Stimulated activated CD8-positive, alpha-beta memory T cell treated with anti-CD3 and anti-CD28 coated beads, Interleukin-7, amount 100 ng/mL, for 1 hour (primary cell): ENCODE results near the gene MMP24OS.
"Not testable (repeated sequence)": the region's sequence is repeated elsewhere in the genome, so short reads cannot be mapped to it uniquely, and the experiment has no call there.

ENCODE experiments used
- DNase-seq, 2 donors: peaks; one replicate each; pipeline ENCODE4 v3.0.0-alpha.2; 2020; ENCODE audit warnings: low read depth in 2 of 2

Gene MMP24OS

DNA sequence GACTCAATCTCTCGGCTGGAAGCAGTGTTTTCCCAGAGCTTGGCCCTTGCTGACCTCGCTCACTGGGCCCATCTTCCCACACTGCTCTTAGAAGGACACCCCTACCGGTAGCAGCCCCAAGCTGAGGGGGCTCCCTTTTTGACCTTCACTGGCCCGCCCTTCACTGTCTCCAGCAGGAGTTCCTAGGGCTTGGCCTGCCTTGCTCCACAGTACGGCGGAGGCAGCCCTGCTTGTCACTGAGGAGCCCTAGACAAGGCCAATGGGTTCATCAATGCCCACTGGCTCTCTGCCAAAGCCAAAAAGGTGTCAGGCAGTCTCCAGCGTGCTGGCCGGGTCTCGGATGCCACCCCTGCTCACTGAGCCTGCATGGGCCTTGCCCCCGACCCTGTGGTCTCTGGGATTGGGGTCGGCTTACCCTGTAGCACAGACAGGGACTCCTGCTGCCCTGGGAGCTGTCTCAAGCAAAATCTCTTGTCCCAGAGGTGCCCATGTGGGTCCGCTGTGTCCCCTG lies 2.1 kb downstream of the MMP24OS start:
- DNase-seq, result no peak

DNA sequence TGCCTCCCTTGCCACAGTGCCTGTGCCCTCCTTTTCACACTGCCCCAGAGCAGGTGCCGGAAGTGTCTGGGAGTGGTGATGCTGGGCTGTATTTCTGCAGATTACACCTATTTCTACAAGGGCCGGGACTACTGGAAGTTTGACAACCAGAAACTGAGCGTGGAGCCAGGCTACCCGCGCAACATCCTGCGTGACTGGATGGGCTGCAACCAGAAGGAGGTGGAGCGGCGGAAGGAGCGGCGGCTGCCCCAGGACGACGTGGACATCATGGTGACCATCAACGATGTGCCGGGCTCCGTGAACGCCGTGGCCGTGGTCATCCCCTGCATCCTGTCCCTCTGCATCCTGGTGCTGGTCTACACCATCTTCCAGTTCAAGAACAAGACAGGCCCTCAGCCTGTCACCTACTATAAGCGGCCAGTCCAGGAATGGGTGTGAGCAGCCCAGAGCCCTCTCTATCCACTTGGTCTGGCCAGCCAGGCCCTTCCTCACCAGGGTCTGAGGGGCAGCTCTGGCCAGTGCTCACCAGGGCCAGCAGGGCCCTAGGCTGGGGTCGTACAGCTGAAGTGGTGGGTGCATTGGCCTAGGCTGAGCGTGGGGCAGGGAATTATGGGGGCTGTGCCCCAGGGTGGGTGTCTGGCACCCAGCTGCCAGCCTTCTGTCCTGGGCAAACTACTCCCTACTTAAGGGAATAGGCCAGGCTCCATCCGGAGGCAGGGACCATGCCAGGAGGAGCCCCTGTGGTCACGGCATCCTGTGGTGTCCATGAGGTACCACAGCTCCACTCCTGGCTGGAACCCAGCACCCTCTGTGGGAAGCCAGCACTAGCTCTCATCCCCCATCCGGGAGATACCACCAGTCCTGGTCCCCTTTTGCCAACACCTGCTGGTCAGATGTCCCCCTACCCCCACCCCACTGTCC lies 3.5 kb downstream of the MMP24OS start:
- no peak for DNase-seq

- DNase-seq, result no peak
These were observed 4.3 kb downstream of the MMP24OS start for GRCh38 chr20:35273449-35274171.

GRCh38 chr20:35271904-35272303 lies 6.0 kb downstream of the MMP24OS start:
- DNase-seq, result no peak

DNA sequence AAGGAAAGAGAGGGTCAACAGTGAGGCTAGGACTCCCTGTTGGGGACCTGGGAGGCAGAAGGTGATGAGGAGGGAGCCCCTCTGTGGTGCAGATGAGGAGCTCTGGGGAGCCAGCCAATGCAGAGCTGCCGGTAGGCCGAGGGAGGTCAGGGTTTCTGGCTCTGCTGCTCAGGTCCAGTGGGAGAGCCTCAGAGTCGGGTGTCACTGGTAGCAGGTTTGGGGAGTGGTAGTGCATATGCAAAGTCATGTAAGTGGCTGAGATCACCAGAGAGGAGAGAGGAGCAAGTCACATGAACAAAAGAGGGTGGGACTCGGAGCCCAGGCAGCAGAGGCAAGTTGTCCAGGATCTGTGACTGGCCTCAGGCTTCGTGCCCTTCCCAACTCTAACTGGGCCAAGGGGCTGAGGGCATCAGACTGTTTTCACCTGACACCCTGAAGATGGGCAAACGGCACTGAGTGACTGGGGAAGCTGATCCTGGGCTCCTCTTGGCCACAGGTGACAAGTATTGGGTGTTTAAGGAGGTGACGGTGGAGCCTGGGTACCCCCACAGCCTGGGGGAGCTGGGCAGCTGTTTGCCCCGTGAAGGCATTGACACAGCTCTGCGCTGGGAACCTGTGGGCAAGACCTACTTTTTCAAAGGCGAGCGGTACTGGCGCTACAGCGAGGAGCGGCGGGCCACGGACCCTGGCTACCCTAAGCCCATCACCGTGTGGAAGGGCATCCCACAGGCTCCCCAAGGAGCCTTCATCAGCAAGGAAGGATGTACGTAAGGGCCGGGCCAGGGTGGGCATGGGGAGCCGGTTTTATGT lies 6.6 kb downstream of the MMP24OS start:
- DNase-seq, result no peak

DNA sequence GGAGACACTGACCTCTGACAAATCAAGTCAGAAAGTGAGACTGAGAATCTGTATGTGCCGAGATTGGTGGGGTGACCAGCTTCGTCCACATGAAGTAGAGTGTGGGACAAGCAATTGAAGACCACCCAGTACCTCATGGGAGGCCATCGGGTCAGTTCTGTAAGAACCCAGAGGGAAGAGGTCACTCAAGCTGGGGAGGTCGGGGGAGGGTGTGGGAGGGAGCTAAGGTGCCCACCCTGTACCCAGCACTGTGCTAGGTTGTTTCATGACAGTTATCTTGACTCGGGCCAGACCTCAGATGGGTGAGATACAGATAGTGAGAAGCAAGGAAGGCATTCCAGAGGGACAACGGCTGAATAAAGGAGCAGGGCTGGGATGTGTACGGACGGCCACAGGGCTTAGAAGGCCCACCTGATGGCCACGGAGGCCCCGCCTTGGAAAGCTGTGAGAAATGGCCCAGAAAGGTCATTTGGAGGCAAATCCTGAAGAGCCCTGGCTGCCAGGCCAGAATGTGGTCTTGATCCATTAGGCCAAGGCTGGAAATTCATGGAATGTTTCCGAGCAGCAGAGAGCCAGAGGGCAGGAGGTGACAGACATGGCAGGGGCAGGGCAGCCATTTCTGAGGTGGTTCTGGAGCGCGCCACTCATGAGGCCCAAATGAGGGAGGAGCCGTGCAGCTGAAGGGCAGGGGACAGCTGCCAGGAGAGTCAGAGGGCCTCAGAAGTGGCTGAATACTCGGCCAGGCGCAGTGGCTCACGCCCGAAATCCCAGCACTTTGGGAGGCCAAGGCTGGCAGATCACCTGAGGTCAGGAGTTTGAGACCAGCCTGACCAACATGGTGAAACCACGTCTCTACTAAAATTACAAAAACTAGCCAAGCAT lies 7.7 kb downstream of the MMP24OS start:
- DNase-seq, result no peak

- DNase-seq, result peak in 1 of 2 donors; percentile 22
These were observed 8.7 kb downstream of the MMP24OS start for GRCh38 chr20:35269055-35269781.

DNA sequence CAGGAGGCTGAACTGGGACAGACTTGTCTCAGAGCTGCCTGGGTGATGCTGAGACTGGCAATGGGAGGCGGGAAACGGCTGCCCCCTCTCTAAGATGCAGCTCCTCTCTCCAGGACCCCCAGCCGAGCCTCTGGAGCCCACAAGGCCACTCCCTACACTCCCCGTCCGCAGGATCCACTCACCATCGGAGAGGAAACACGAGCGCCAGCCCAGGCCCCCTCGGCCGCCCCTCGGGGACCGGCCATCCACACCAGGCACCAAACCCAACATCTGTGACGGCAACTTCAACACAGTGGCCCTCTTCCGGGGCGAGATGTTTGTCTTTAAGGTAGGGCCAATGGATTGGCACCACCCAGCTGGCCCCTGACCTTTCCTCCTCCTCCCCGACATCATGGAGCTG lies 10.8 kb downstream of the MMP24OS start:
- no peak for DNase-seq

GRCh38 chr20:35264755-35265154 lies 13.2 kb downstream of the MMP24OS start:
- DNase-seq, result no peak

GRCh38 chr20:35263532-35264341 lies 14.2 kb downstream of the MMP24OS start:
- DNase-seq, result no peak

- DNase-seq, result not testable (repeated sequence)
These were observed 15.0 kb downstream of the MMP24OS start for GRCh38 chr20:35262731-35263531.

- DNase-seq, result not testable (repeated sequence)
These were observed 15.6 kb downstream of the MMP24OS start for GRCh38 chr20:35262321-35262720.

GRCh38 chr20:35260426-35260825 lies 17.5 kb downstream of the MMP24OS start:
- no peak for DNase-seq

DNA sequence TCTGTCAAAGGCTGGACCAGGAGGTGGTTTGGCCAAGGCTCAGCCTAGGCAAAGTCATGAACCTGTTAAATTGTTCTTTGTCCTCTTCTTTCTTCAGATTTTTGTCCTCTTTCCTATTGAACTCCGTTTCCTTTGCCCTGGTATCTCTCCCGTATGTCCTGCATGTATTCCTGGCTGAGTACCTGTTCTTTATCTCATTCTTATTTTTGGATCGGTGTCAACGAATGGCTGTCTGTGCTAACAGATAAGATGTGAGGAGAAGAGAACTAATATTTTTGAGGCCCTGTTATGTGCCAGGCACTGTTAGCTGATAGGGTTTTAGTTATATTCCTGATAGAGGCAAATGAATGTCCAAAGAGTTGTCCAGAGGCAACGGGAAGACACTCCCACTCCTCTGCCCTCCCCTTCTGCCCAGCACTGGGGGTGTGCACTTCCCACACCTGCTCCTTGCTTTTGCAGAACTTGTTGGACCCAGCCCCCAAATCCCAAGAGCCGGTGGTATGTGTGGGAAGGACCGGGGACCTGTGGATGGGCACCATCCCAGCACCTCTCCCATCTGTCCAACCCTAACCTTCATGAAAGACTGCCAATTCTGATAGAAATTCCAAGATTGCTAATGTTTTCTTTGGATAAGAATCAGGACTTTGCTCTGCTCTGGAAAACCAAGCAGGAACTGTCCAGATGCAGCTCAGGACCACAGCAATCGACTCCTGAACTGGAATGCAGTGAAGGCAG lies 20.6 kb downstream of the MMP24OS start:
- DNase-seq, result no peak

DNA sequence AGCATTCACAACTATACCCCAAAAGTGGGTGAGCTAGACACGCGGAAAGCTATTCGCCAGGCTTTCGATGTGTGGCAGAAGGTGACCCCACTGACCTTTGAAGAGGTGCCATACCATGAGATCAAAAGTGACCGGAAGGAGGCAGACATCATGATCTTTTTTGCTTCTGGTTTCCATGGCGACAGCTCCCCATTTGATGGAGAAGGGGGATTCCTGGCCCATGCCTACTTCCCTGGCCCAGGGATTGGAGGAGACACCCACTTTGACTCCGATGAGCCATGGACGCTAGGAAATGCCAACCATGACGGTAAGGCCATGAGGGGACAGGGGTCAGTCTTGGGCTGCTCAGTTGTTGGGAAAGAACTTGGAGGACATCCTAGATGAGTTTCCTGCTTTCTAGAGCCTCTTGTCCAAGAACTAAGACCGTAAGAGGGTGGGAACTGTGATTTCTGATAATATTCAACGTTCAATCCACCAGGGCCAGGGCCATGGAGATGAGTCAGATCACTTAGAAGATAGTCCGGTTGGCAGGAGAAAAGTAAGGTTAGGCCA lies 23.4 kb downstream of the MMP24OS start:
- DNase-seq, result no peak

DNA sequence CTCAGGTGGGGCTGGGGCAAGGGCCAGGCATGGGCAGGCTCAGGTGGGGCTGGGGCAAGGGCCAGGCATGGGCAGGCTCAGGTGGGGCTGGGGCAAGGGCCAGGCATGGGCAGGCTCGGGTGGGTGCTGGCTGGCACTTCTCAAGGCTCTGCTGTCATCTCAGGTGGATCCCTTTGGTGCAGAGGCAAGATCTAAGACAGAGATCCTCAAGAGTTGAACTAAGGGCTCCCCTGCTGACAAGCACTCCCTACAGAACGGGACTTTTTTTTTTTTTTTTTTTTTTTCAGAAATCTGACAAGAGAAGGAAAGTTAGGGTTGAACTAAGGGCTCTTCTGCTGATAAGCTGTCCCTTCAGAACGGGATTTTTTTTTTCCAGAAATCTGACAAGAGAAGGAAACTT lies 24.9 kb downstream of the MMP24OS start:
- DNase-seq, result no peak

DNA sequence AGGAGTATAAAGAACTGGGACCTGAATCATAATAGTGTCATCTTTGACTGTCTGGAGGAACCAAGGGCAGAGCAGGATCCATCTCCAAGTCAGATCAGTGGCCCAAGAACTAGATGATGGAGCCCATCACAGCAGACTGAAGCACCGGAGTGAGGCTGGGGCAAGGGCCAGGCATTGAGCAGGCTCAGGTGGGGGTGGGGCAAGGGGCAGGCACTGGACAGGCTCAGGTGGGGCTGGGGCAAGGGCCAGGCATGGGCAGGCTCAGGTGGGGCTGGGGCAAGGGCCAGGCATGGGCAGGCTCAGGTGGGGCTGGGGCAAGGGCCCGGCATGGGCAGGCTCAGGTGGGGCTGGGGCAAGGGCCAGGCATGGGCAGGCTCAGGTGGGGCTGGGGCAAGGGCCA lies 25.3 kb downstream of the MMP24OS start:
- not testable (repeated sequence) for DNase-seq
